Right atrium auricular region (tissue), 2 donors: Measurements from ENCODE around the gene ARHGAP25. TPM values are rescaled to one million over a fixed set of nuclear protein-coding genes. Genes with fewer than 3 reads are reported as not detected.

ENCODE experiments used
- DNase-seq: peaks from one replicate; pipeline ENCODE4 v3.0.0-alpha.2; 2019; ENCODE audit warnings: low spot score
- H3K27ac ChIP-seq, 2 donors: fragments of 200-600 bp; sonication (generic); 1 replicate in 1 of 2; 2 replicates in 1 of 2; pipeline ENCODE4 v1.5.1; 2016 to 2019
- H3K27me3 ChIP-seq, 2 donors: fragments of 200-600 bp; sonication (generic); one replicate each; pipeline versions ENCODE4 v1.5.1 to v1.6.0; 2017 to 2019
- H3K36me3 ChIP-seq: fragments of 200-600 bp; sonication (generic); one replicate; pipeline ENCODE4 v1.5.1; 2016
- H3K4me1 ChIP-seq, 2 donors: fragments of 200-600 bp; sonication (generic); one replicate each; pipeline versions ENCODE4 v1.5.1 to v1.6.0; 2017 to 2019
- H3K4me3 ChIP-seq, 2 donors: fragments of 200-600 bp; sonication (generic); 1 replicate in 1 of 2; 2 replicates in 1 of 2; pipeline ENCODE4 v1.5.1; 2017 to 2019; ENCODE audit warnings: mild to moderate bottlenecking in 1 of 2, moderate library complexity in 1 of 2
- H3K9me3 ChIP-seq, 2 donors: fragments of 200-600 bp; sonication (generic); one replicate each; pipeline ENCODE4 v1.5.1; 2019
- CTCF ChIP-seq, 2 donors: fragments of 200-600 bp; sonication (generic); IDR thresholded peaks; one replicate each; pipeline ENCODE4 v1.5.1; 2019; ENCODE audit warnings: antibody characterized with exemption in 2 of 2
- total RNA-seq, 2 donors: library from RNA; depleted of rRNA; stranded (reverse); fragments of >200 nt; gene quantifications; one replicate each; pipeline ENCODE4 v1.1.0, GENCODE V29; 2016

The ARHGAP25 gene
- total RNA-seq, 2 donors from 2014 or later: 4.2 to 12.8 TPM

DNA sequence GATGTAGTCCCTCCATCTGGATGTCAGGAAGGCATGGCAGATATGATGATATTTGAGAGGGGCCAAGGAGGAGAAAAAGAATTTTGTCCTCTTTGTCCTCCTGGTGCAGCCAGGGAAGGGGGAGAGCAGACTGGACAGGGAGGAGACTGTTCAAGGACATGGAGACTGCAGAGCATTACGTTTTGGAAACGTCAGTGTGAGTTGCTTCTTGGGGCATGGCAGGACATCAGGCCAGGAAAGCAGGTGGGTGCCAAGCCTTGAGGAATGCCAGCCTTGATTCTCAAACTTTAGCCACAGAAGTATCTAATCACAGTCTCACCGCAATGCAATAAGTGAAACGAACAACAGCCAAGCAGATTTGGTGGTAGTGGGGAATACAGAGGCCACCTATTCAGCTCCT is 70.4 kb downstream of the ARHGAP25 start:
- H3K9me3 ChIP-seq: no peaks in the 10 kb centered on the region
- no peak overlapping the region for H3K27ac ChIP-seq
- no peak overlapping the region for H3K4me3 ChIP-seq
- peaks cover 0 to 9% of the 10 kb centered on the region in 2 donors for H3K4me1 ChIP-seq
- DNase-seq: no peak
- H3K27me3 ChIP-seq: no peaks in the 10 kb centered on the region
- TF ChIP-seq CTCF (IDR thresholded peaks at IDR 0.05): no peak
- no peaks in the 10 kb centered on the region for H3K36me3 ChIP-seq

- Histone ChIP-seq H3K9me3 (no peaks in the 10 kb centered on the region), H3K27ac (no peak overlapping the region), H3K36me3 (no peaks in the 10 kb centered on the region), H3K4me1 (peaks cover 0 to 17% of the 10 kb centered on the region in 2 donors), H3K27me3 (no peaks in the 10 kb centered on the region), H3K4me3 (no peak overlapping the region)
- no peak for DNase-seq
- TF ChIP-seq CTCF (IDR thresholded peaks at IDR 0.05): no peak
Measured at GRCh38 chr2:68806511-68807109, 72.0 kb downstream of the ARHGAP25 start.

- H3K27ac ChIP-seq: no peak overlapping the region
- no peak overlapping the region for H3K4me3 ChIP-seq
- no peaks in the 10 kb centered on the region for H3K9me3 ChIP-seq
- peak; percentile 73 for DNase-seq
- H3K27me3 ChIP-seq: no peaks in the 10 kb centered on the region
- H3K4me1 ChIP-seq: peaks cover 0 to 19% of the 10 kb centered on the region in 2 donors
- H3K36me3 ChIP-seq: no peaks in the 10 kb centered on the region
- TF ChIP-seq CTCF (IDR thresholded peaks at IDR 0.05): no peak
Measured at GRCh38 chr2:68807821-68808266, 73.2 kb downstream of the ARHGAP25 start.

DNA sequence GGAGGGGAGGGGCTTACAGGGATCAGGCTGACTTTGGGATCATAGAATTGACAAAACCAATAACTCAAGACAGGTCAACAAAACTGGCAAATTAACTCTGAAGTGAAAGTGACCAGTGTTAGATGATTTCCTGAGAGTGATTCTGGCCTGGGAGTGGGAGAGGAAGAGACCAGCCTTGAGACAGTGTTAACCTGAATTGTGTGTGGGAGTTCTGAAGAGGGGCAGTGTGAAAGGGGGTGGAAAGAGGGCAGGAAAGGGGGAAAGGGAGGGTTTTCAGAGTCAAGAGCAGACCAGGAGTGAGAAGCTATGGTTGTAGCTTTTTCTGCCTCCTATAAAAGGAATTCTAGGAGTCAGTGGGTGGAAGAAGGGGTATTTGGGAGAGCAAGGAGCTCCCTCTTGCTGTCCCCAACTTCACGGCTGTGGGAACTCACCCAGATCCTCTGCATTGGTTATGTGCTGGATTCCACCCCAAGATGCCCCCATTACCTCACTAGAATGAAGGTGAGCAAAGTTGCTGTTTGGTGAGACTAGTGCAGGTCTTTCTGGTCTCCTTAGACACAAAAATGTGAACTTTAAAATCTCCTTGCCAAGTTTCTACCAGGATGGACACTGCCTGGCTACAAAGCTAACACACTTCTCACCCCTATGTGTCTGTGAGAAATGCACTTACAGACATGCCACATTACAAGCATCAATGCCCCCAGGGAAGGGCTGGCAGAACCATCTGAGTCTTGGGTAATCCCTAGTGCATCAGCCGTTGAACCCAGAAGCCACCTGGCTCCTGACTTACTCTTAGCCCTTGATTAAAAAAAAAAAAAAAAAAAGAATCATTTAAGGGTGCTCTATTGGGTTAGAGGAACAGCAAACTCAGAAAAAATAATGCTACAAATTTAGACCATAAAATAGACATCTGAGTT is 75.0 kb downstream of the ARHGAP25 start:
- no peak for TF ChIP-seq CTCF (IDR thresholded peaks at IDR 0.05)
- peaks cover 4% of the 10 kb centered on the region for H3K36me3 ChIP-seq
- no peak overlapping the region for H3K4me3 ChIP-seq
- peaks cover 0 to 19% of the 10 kb centered on the region in 2 donors for H3K4me1 ChIP-seq
- no peaks in the 10 kb centered on the region for H3K9me3 ChIP-seq
- no peaks in the 10 kb centered on the region for H3K27me3 ChIP-seq
- DNase-seq: no peak
- no peak overlapping the region for H3K27ac ChIP-seq

GRCh38 chr2:68811364-68811763 is 76.8 kb downstream of the ARHGAP25 start:
- Histone ChIP-seq H3K27ac (peak overlapping the region; percentile 14 to 25), H3K36me3 (peaks cover 4% of the 10 kb centered on the region), H3K9me3 (no peaks in the 10 kb centered on the region), H3K4me1 (peaks cover 0 to 11% of the 10 kb centered on the region in 2 donors), H3K4me3 (no peak overlapping the region), H3K27me3 (no peaks in the 10 kb centered on the region)
- no peak for DNase-seq
- TF ChIP-seq CTCF (IDR thresholded peaks at IDR 0.05): no peak
